Naive thymus-derived CD4-positive, alpha-beta T cell (primary cell): ENCODE measurements around the gene UXT. TPM values are rescaled to one million over a fixed set of nuclear protein-coding genes. Genes with fewer than 3 reads are reported as not detected.

Experiments
- ATAC-seq: fragments of 150-1000 bp; cut with Tn5 transposase; 2 replicates; pipeline ENCODE4 v1.10.0; 2021; ENCODE audit warnings: mild to moderate bottlenecking, moderate library complexity
- CTCF ChIA-PET: fragments of 350-600 bp; sonication (Branson Sonifier 250); formaldehyde crosslinking; loops from one replicate; lab custom pipeline; 2021; ENCODE audit warnings: antibody characterized with exemption; lab: Charles Lee
- POLR2A ChIA-PET: fragments of 350-600 bp; sonication (Branson Sonifier 250); formaldehyde crosslinking; loops from one replicate; lab custom pipeline; 2021; ENCODE audit warnings: antibody characterized with exemption, inconsistent platforms; lab: Charles Lee
- DNase-seq, 9 donors: peaks; one replicate each; pipeline versions ENCODE4 v3.0.0 to v3.0.0-alpha.2; 2020 to 2022; ENCODE audit warnings: mixed read lengths in 1 of 9
- H3K27ac ChIP-seq: one replicate; pipeline ENCODE4 v1.7.0; 2013; ENCODE audit warnings: mild to moderate bottlenecking, low read depth, low read length, moderate library complexity
- H3K27me3 ChIP-seq, 2 donors: one replicate each; pipeline ENCODE4 v1.7.0; 2013; ENCODE audit warnings: low read length in 2 of 2, mild to moderate bottlenecking in 2 of 2, moderate library complexity in 2 of 2; ENCODE audit not compliant: control insufficient read depth in 2 of 2, insufficient read depth in 2 of 2
- H3K36me3 ChIP-seq, 3 experiments: 1 replicate in 2 of 3; 2 replicates in 1 of 3; pipeline ENCODE4 v1.7.0; 2013; ENCODE audit warnings: low read length in 3 of 3, mild to moderate bottlenecking in 3 of 3, moderate library complexity in 1 of 3; ENCODE audit not compliant: insufficient read depth in 3 of 3, control insufficient read depth in 2 of 3
- H3K4me1 ChIP-seq, 2 donors: one replicate each; pipeline ENCODE4 v1.7.0; 2013; ENCODE audit warnings: low read length in 2 of 2, mild to moderate bottlenecking in 2 of 2, moderate library complexity in 1 of 2; ENCODE audit not compliant: control insufficient read depth in 2 of 2, insufficient read depth in 2 of 2
- H3K4me3 ChIP-seq: 2 replicates; pipeline ENCODE4 v1.7.0; 2013; ENCODE audit warnings: mild to moderate bottlenecking, low read length
- H3K9me3 ChIP-seq, 3 experiments: 1 replicate in 2 of 3; 2 replicates in 1 of 3; pipeline ENCODE4 v1.7.0; 2013; ENCODE audit warnings: low read length in 3 of 3; ENCODE audit not compliant: control insufficient read depth in 2 of 3
- H3K27ac Mint-ChIP-seq, 9 donors: one replicate each; pipeline ENCODE4 v1.8.0; 2020 to 2022; ENCODE audit warnings: mixed read lengths in 9 of 9, mild to moderate bottlenecking in 8 of 9, moderate library complexity in 5 of 9, inconsistent platforms in 2 of 9
- H3K27me3 Mint-ChIP-seq, 5 donors: one replicate each; pipeline ENCODE4 v1.8.0; 2021 to 2022; ENCODE audit warnings: mixed read lengths in 5 of 5, mild to moderate bottlenecking in 1 of 5
- H3K36me3 Mint-ChIP-seq, 5 donors: one replicate each; pipeline ENCODE4 v1.8.0; 2020 to 2022; ENCODE audit warnings: mixed read lengths in 5 of 5, mild to moderate bottlenecking in 3 of 5, inconsistent platforms in 1 of 5
- H3K4me1 Mint-ChIP-seq, 7 donors: one replicate each; pipeline ENCODE4 v1.8.0; 2020 to 2022; ENCODE audit warnings: mixed read lengths in 7 of 7, mild to moderate bottlenecking in 3 of 7, inconsistent platforms in 1 of 7
- H3K4me3 Mint-ChIP-seq, 10 donors: one replicate each; pipeline ENCODE4 v1.8.0; 2020 to 2022; ENCODE audit warnings: mild to moderate bottlenecking in 10 of 10, mixed read lengths in 10 of 10, moderate library complexity in 6 of 10, inconsistent platforms in 2 of 10
- H3K9me3 Mint-ChIP-seq, 11 donors: one replicate each; pipeline ENCODE4 v1.8.0; 2020 to 2022; ENCODE audit warnings: mixed read lengths in 11 of 11, mild to moderate bottlenecking in 4 of 11, inconsistent platforms in 1 of 11, moderate library complexity in 1 of 11
- intact Hi-C, 2 donors: fragments of 100-400 bp; cut with micrococcal nuclease; formaldehyde crosslinking; loops; one replicate each; pipeline ENCODE4 v1.15.1; 2023
- polyA plus RNA-seq, 2 donors: library from polyadenylated mRNA; unstranded; fragments of 300-500 nt; fragmentation: Illumina TruSeq; gene quantifications; one replicate each; pipeline ENCODE4 v1.2.3, GENCODE V29; 2021
- total RNA-seq, 6 experiments: library from RNA in 5 of 6; stranded (reverse) in 5 of 6; gene quantifications; 1 replicate in 5 of 6; 2 replicates in 1 of 6; pipeline ENCODE4 v1.2.3 and lab custom pipeline; 2021 to 2026

The UXT gene
- total and polyA plus RNA-seq, 7 experiments from 2014 or later = 160 to 408 (median 223) TPM

GRCh38 chrX:47618923-47619485, 40.0 kb downstream of the UXT start:
- ChIA-PET CTCF (no interaction called here), POLR2A (interaction anchor here (1.0 to 1.4 kb wide), 2 partner anchors 11 to 23 kb away, joined by 3 to 6 read pairs; partner anchors contain the start of gene CFP)
- H3K27me3 Mint-ChIP-seq = peaks cover 0 to 58% (median 3%) of the 10 kb centered on the region in 5 donors
- Histone ChIP-seq H3K27ac (no peak overlapping the region), H3K9me3 (no peaks in the 10 kb centered on the region), H3K36me3 (no peaks in the 10 kb centered on the region), H3K4me3 (no peak overlapping the region), H3K27me3 (no peaks in the 10 kb centered on the region), H3K4me1 (peaks cover 4% of the 10 kb centered on the region in 2 donors)
- no peak for ATAC-seq
- peaks cover 0 to 6% (median 0%) of the 10 kb centered on the region in 11 donors for H3K9me3 Mint-ChIP-seq
- H3K4me3 Mint-ChIP-seq = peak overlapping the region; percentile 1 to 76 (median 60)
- peak overlapping the region in 2 of 9 donors; percentile 32 to 39 for H3K27ac Mint-ChIP-seq
- no peaks in the 10 kb centered on the region for H3K36me3 Mint-ChIP-seq
- intact Hi-C loops = no loop called here
- H3K4me1 Mint-ChIP-seq = peaks cover 0 to 35% (median 10%) of the 10 kb centered on the region in 7 donors
- DNase-seq = no peak

GRCh38 chrX:47614618-47615017, 44.4 kb downstream of the UXT start:
- Histone ChIP-seq H3K27ac (no peak overlapping the region), H3K9me3 (no peaks in the 10 kb centered on the region), H3K4me1 (no peaks in the 10 kb centered on the region), H3K27me3 (no peaks in the 10 kb centered on the region), H3K4me3 (no peak overlapping the region), H3K36me3 (no peaks in the 10 kb centered on the region)
- DNase-seq = no peak
- peaks cover 0 to 12% (median 5%) of the 10 kb centered on the region in 7 donors for H3K4me1 Mint-ChIP-seq
- H3K9me3 Mint-ChIP-seq = peaks cover 0 to 6% (median 0%) of the 10 kb centered on the region in 11 donors
- peaks cover 0 to 30% (median 3%) of the 10 kb centered on the region in 5 donors for H3K27me3 Mint-ChIP-seq
- POLR2A ChIA-PET = interaction anchor here (0.8 kb wide), 1 partner anchor 33 kb away, joined by 3 read pairs; no protein-coding TSS in a partner anchor
- ATAC-seq = no peak
- intact Hi-C loops = no loop called here
- no peaks in the 10 kb centered on the region for H3K36me3 Mint-ChIP-seq
- CTCF ChIA-PET = no interaction called here
- no peak overlapping the region for H3K27ac Mint-ChIP-seq
- H3K4me3 Mint-ChIP-seq = no peak overlapping the region

GRCh38 chrX:47613082-47613481, 45.9 kb downstream of the UXT start:
- Mint-ChIP-seq H3K36me3 (no peaks in the 10 kb centered on the region), H3K4me1 (peaks cover 0 to 11% (median 3%) of the 10 kb centered on the region in 7 donors), H3K27me3 (peaks cover 0 to 20% (median 0%) of the 10 kb centered on the region in 5 donors), H3K9me3 (peaks cover 0 to 5% (median 0%) of the 10 kb centered on the region in 11 donors), H3K27ac (no peak overlapping the region), H3K4me3 (no peak overlapping the region)
- no peak overlapping the region for H3K4me3 ChIP-seq
- ChIA-PET CTCF (no interaction called here), POLR2A (interaction anchor here (1.4 kb wide), 1 partner anchor 31 kb away, joined by 3 read pairs; no protein-coding TSS in a partner anchor)
- no peaks in the 10 kb centered on the region for H3K9me3 ChIP-seq
- ATAC-seq (no peak), DNase-seq (no peak)
- intact Hi-C loops = no loop called here
- H3K4me1 ChIP-seq = no peaks in the 10 kb centered on the region
- H3K27ac ChIP-seq = no peak overlapping the region
- H3K36me3 ChIP-seq = no peaks in the 10 kb centered on the region
- H3K27me3 ChIP-seq = no peaks in the 10 kb centered on the region

DNA sequence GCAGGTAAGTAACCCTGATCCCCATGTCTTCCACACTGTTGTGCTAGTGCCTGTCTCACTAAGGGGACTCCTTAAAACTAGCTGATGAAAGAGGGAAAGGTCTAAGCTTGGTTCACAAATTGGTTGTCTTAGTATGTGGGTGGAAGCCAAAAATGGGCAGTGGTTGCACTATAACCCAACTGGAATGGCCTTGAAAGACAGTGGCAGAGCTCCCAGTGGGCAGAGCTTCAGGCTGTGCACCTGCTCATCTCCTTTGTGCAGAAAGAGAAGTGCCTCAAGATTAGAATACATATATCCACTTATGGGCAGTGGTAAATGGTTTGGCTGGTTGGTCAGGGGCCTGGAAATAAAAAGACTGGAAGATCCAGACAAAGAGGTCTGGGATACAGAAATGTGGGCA, 46.6 kb downstream of the UXT start:
- POLR2A ChIA-PET = no interaction called here
- DNase-seq (no peak), ATAC-seq (no peak)
- Mint-ChIP-seq H3K27me3 (peaks cover 0 to 14% (median 0%) of the 10 kb centered on the region in 5 donors), H3K9me3 (peaks cover 0 to 3% (median 0%) of the 10 kb centered on the region in 11 donors), H3K4me3 (no peak overlapping the region), H3K36me3 (no peaks in the 10 kb centered on the region), H3K4me1 (peaks cover 0 to 12% (median 4%) of the 10 kb centered on the region in 7 donors), H3K27ac (no peak overlapping the region)
- intact Hi-C loops = no loop called here
- Histone ChIP-seq H3K27ac (no peak overlapping the region), H3K9me3 (no peaks in the 10 kb centered on the region), H3K4me3 (no peak overlapping the region), H3K27me3 (no peaks in the 10 kb centered on the region), H3K36me3 (no peaks in the 10 kb centered on the region), H3K4me1 (no peaks in the 10 kb centered on the region)
- CTCF ChIA-PET = no interaction called here

DNA sequence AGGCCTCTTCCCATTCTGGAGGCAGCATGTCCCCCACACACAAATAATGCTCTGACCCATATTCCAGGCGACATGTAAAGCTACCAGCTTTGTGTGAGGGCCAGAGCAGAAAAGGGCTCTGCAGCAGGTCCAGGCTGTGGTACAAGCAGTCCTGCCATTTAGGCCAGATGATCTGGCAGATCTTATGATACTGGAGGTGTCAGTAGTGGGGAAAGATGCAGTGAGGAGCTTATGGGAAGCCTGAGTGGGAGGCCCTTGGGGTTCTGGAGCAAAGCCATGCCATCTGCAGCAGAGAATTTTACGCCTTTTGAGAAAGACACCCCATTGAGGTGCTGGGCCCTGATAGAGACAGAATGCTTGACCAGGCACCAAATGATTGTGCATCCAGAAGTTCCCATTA, 47.1 kb downstream of the UXT start:
- H3K36me3 Mint-ChIP-seq = no peaks in the 10 kb centered on the region
- intact Hi-C loops = no loop called here
- DNase-seq = no peak
- peaks cover 0 to 12% (median 4%) of the 10 kb centered on the region in 7 donors for H3K4me1 Mint-ChIP-seq
- CTCF ChIA-PET = no interaction called here
- no peaks in the 10 kb centered on the region for H3K36me3 ChIP-seq
- no peak overlapping the region for H3K4me3 ChIP-seq
- POLR2A ChIA-PET = no interaction called here
- no peaks in the 10 kb centered on the region for H3K9me3 ChIP-seq
- H3K27me3 Mint-ChIP-seq = peaks cover 0 to 10% (median 0%) of the 10 kb centered on the region in 5 donors
- H3K27me3 ChIP-seq = no peaks in the 10 kb centered on the region
- no peak overlapping the region for H3K27ac Mint-ChIP-seq
- H3K9me3 Mint-ChIP-seq = peaks cover 0 to 3% (median 0%) of the 10 kb centered on the region in 11 donors
- no peak for ATAC-seq
- H3K4me3 Mint-ChIP-seq = no peak overlapping the region
- no peak overlapping the region for H3K27ac ChIP-seq
- H3K4me1 ChIP-seq = no peaks in the 10 kb centered on the region

- H3K27me3 Mint-ChIP-seq = peaks cover 0 to 6% (median 0%) of the 10 kb centered on the region in 5 donors
- ATAC-seq = no peak
- CTCF ChIA-PET = no interaction called here
Measured at GRCh38 chrX:47611489-47611888, 47.5 kb downstream of the UXT start.

DNA sequence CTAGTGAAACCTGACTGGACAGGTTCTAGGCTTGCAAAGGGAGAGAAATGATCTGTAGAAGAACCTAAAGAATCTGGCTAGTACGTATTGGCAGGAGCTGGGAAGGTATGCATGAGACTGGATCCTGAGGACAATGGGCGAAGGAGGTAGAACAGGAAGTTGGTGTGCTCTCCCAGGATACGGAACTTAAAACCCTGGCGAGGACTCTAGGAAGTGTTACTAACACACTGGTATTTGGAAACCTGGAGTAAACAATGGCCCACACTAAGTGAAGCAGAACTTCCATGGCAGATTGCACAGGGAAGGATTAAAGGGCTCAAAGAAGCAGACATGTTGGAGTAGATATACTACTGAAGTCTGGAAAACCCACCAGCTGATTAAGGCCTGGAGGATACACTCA, 48.5 kb downstream of the UXT start:
- Mint-ChIP-seq H3K4me3 (no peak overlapping the region), H3K27ac (no peak overlapping the region), H3K36me3 (no peaks in the 10 kb centered on the region), H3K4me1 (peaks cover 0 to 12% (median 4%) of the 10 kb centered on the region in 7 donors), H3K9me3 (peaks cover 0 to 3% (median 0%) of the 10 kb centered on the region in 11 donors), H3K27me3 (peaks cover 0 to 2% (median 0%) of the 10 kb centered on the region in 5 donors)
- Histone ChIP-seq H3K4me3 (no peak overlapping the region), H3K4me1 (no peaks in the 10 kb centered on the region), H3K36me3 (no peaks in the 10 kb centered on the region), H3K27ac (no peak overlapping the region), H3K9me3 (no peaks in the 10 kb centered on the region), H3K27me3 (no peaks in the 10 kb centered on the region)
- intact Hi-C loops = no loop called here
- DNase-seq (no peak), ATAC-seq (no peak)
- CTCF ChIA-PET = no interaction called here
- POLR2A ChIA-PET = no interaction called here

More at GRCh38 chrX:47611489-47611888, 47.5 kb downstream of the UXT start:
- intact Hi-C loops = no loop called here
- Histone ChIP-seq H3K27me3 (no peaks in the 10 kb centered on the region), H3K4me3 (no peak overlapping the region), H3K9me3 (no peaks in the 10 kb centered on the region), H3K27ac (no peak overlapping the region), H3K4me1 (no peaks in the 10 kb centered on the region), H3K36me3 (no peaks in the 10 kb centered on the region)
- Mint-ChIP-seq H3K4me3 (no peak overlapping the region), H3K9me3 (peaks cover 0 to 3% (median 0%) of the 10 kb centered on the region in 11 donors), H3K4me1 (peaks cover 0 to 12% (median 4%) of the 10 kb centered on the region in 7 donors), H3K36me3 (no peaks in the 10 kb centered on the region), H3K27ac (no peak overlapping the region)
- POLR2A ChIA-PET = no interaction called here
- DNase-seq = no peak
